HG02938 (cell line): Measurements from ENCODE around the gene KLK3.
"Not testable (repeated sequence)": the region's sequence is repeated elsewhere in the genome, so short reads cannot be mapped to it uniquely, and the experiment has no call there.

Source experiments
- ATAC-seq: cut with Tn5 transposase; IDR thresholded peaks from one replicate; pipeline ENCODE4 v1.9.1; 2021; ENCODE audit warnings: mild to moderate bottlenecking, moderate library complexity; ENCODE audit not compliant: unreplicated experiment

KLK3 gene

DNA sequence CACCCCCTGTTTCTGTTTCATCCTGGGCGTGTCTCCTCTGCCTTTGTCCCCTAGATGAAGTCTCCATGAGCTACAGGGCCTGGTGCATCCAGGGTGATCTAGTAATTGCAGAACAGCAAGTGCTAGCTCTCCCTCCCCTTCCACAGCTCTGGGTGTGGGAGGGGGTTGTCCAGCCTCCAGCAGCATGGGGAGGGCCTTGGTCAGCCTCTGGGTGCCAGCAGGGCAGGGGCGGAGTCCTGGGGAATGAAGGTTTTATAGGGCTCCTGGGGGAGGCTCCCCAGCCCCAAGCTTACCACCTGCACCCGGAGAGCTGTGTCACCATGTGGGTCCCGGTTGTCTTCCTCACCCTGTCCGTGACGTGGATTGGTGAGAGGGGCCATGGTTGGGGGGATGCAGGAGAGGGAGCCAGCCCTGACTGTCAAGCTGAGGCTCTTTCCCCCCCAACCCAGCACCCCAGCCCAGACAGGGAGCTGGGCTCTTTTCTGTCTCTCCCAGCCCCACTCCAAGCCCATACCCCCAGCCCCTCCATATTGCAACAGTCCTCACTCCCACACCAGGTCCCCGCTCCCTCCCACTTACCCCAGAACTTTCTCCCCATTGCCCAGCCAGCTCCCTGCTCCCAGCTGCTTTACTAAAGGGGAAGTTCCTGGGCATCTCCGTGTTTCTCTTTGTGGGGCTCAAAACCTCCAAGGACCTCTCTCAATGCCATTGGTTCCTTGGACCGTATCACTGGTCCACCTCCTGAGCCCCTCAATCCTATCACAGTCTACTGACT lies at the start of gene KLK3:
TSS of gene KLK3 (plus strand) at position 280 of the 775 bp plus-strand sequence. CDS start at position 321, 41 bp downstream.
- no peak for ATAC-seq

DNA sequence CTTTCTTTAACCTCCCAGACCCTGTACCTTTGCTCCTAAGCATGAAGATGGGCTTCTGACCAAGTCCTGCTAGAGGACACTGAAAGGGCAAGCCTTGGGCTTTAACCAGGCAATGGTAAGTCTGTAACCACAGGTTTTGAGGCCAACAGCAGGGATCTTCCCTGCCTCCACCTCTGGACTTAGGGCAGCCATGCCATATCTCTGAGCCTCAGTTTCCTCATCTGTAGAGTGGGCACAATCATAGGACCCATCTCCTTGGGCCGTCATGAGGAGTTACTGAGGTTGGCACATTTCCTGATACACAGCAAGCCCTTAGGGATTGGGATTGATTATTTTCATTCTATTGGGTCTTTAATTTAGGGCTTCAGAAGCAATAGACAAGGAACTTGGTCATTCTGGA lies 45.9 kb upstream of the KLK3 start:
- no peak for ATAC-seq

DNA sequence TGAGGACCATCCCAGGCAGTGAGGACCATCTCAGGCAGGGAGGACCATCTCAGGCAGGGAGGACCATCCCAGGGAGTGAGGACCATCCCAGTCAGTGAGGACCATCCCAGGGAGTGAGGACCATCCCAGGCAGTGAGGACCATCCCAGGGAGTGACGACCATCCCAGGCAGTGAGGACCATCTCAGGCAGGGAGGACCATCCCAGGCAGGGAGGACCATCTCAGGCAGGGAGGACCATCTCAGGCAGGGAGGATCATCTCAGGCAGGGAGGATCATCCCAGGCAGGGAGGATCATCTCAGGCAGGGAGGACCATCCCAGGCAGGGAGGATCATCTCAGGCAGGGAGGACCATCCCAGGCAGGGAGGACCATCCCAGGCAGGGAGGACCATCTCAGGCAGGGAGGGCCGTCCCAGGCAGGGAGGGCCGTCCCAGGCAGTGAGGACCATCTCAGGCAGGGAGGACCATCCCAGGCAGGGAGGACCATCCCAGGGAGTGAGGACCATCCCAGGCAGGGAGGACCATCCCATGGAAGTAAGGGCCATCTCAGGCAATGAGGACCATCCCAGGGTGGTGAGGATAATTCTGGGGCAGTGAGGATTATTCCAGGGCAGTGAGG lies 43.0 kb upstream of the KLK3 start:
- not testable (repeated sequence) for ATAC-seq

- ATAC-seq, result no peak
Observed at GRCh38 chr19:50812474-50812873, 42.2 kb upstream of the KLK3 start.

DNA sequence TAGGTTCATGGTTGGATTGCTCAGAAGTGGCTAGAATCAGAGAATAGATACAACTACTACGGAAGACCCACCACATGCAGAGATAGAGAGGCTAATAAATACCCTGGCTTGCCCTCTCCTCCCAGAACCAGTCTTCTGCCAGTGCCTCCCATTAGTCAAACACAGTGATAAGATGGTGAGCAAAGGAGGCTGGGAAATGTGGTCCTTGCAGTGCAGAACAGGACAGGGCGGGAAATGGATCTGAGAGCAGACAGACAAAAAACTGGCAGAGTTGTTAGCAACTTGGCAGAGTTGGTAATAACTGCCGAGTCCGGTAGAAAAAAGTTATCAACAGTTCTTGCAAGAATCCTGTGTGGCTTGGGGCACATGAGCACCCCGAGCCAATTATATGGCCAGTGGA lies 39.8 kb upstream of the KLK3 start:
- no peak for ATAC-seq

DNA sequence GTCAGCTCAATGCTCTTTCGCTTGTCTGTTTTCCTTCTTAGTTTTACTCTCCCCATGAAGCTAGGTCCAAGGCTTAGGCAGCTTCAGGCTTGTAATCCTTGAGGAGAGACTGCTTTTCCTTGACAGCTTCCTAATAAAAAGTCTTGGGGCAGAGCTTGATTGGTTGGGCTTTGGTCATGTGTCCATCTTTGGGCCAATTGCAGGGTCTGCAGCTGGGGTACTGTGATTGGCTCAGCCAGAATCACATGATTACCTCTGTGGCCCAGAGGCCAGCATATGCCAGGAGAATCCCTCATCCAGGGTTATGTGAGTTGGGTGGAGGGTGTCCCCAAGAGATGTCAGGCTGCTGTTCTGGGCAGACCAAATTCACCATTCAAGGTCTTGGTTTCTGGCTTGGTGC lies 39.3 kb upstream of the KLK3 start:
- no peak for ATAC-seq

- ATAC-seq, result peak; percentile 47
Observed at GRCh38 chr19:50817941-50818858, 36.5 kb upstream of the KLK3 start.

DNA sequence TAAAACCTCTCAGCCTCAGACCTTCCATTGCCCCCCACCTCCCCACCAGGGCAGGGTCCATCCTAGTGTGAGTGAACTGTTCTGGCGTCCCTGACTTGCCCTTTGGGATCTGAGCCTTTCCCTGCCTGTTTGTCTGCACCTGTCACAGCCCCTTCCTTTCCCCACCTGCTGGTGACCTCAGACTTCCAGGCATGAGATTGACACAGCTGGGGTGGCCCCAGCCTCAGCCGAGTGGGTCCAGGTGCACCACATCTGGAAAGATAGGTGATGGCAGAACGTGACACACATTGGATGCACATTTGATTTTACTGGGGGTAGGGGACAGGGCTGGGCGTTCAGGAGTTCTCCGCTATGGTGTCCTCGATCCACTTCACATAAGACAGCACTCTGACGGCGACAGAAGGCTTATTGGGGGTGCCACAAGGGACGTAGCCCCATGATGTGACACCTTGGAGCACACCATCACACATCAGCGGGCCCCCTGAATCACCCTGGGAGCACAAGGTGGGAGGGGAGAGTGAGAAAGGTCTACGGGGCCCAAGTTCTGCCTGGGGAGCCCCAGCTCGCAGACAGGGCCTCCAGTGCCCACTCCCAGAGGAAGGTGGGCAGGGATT lies 35.7 kb upstream of the KLK3 start:
- ATAC-seq, result no peak

- no peak for ATAC-seq
Observed at GRCh38 chr19:50819636-50820035, 35.1 kb upstream of the KLK3 start.

GRCh38 chr19:50820086-50820485 lies 34.6 kb upstream of the KLK3 start:
- no peak for ATAC-seq

- no peak for ATAC-seq
Observed at GRCh38 chr19:50820549-50821247, 34.0 kb upstream of the KLK3 start.

DNA sequence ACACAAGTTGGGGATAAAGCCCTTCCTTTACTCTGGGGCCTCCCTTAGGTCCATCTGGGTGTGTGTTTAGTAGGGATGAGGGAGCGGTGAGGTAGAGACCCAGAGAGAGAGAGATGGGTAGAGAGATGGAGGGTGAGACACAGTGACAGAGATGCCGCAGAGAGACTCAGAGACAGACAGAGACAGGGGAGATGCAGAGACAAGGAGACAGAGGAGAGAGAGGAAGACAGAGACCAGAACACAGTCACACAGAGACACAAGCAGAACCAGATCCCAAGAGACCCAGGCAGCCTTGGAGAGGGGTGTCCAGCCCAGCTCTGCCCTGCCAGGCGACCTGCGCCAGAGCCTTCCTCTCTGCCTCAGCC lies 33.5 kb upstream of the KLK3 start:
- no peak for ATAC-seq

- no peak for ATAC-seq
Observed at GRCh38 chr19:50821622-50822021, 33.1 kb upstream of the KLK3 start.

- ATAC-seq, result no peak
Observed at GRCh38 chr19:50822661-50823208, 32.0 kb upstream of the KLK3 start.

- ATAC-seq, result no peak
Observed at GRCh38 chr19:50823389-50824042, 31.2 kb upstream of the KLK3 start, which contains the start of gene KLK1. TSS of gene KLK1 (minus strand) at chr19:50823787. CDS start at chr19:50823748, 39 bp downstream.

DNA sequence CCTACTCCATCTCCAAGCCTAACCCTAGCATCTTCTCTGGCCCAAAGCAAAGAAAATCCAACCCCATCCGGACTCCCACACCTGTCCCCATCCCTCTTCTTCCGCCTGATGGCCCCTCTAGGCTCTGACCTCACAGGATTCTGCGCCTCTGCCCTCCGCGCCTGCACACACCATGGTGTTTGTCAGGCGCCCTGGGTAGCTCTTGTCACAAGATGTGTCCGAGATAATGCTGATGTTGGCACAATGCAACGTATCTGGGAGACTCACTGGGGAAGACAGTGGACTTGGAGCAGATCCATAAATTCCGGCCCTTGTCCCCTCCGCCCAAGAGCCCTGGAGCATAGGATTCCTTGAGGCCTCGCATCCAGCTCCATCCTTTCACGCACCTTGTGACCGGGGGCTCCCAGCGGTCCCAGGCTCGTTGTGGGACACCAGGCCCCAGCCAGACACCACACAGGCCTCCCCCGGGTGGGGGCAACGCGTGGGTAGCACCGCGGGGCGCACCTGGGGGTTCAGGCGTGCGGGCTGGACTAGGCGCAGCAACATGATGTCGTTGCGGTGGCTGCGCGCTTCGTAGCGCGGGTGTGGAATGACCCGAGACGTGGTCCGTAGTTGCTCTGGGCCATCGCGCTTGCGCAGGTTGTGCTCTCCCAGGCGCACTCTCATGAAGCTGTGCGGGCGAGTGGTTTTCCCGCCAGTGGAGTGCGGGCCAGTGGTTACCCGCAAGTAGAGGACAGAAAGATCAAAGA lies 28.0 kb upstream of the KLK3 start:
- ATAC-seq, result no peak

DNA sequence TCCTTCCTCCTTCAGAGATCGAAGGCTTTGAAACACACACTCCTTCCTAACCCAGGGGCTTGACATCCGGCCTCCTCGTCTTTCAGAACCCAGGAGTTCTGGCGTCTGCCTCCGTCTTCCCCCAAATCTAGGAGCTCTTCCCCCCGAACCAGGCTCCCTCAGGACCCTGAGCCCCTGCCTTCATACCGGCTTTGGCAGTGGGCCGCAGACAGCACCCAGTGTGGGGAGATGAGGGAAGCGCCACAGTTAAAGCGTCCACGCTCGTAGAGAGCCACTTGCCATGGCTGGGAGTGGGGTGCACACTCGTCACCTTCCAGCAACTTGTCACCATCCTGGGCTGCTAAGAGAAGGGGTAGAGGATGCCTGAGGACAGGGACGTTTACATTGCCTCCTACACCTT lies 27.2 kb upstream of the KLK3 start:
- ATAC-seq, result no peak

GRCh38 chr19:50829801-50830200 lies 24.9 kb upstream of the KLK3 start:
- no peak for ATAC-seq
